GM18526 (cell line): ENCODE results near the gene AGAP2.

ENCODE experiments used
- POLR2A ChIP-seq: IDR thresholded peaks from 3 replicates; pipeline ENCODE4 v1.6.1; 2011; ENCODE audit not compliant: insufficient read length; ENCODE audit errors: extremely low read depth

AGAP2 gene

DNA sequence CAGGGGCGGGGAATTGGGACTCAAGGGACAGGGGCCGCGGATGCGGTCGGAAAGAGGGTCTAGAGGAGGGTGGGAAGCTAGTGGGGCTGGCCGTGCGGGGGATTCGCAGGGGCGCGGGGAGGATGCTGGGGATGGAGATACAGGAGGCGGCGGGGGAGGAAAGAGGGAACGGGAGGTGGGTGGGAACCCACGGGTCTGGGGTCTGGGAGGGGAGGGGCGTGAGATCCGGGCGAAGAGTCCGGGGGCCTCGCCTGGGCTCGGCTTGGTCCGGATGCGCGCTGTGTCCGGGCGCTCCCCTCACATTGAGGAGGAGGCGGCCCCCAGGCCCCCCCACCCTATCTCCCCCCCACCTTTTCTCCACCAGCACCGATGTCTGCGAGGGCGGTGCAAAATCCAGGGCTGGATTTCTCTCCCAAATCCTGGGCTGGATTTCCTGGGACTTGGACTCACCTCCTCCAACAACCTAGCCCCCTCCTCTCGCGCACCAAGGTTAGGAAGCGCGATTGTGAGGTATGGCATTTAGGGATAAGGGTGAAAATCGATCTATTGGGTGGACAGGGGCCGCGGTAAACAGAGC is at the start of gene AGAP2:
AGAP2 (minus strand) TSS at position 82 of the 577 bp plus-strand sequence. CDS start 496 bp downstream, outside the sequence.
- TF ChIP-seq POLR2A, result no peak

DNA sequence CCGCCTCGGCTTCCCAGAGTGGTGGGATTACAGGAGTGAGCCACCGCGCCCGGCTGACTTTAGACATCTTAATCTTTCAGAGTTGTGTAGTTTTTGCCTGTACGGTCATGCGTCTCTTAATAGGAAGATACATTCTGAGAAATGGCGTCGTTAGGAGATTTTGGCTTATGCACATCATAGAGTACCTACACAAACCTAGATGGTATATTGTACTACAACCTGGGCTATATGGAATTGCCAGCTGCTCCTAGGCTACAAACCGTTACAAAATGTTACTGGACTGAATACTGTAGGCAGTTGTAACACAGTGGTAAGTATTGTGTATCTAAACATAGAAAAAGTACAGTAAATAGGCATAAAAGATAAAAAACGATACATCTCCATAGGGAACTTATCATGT is 45.3 kb upstream of the AGAP2 start:
- no peak for TF ChIP-seq POLR2A

DNA sequence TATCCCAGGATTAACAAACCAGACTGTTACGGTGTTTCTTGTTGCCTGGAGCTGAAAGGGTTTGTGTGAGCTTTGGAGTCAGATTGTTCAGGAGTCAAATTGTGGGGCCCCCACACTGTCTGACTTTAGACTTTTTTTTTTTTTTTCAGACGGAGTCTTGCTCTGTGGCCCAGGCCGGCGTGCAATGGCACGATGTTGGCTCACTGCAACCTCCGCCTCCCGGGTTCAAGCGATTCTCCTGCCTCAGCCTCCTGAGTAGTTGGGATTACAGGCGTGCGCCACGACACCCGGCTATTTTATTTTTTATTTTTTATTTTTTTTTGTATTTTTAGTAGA is 44.9 kb upstream of the AGAP2 start:
- TF ChIP-seq POLR2A, result no peak

GRCh38 chr12:57782608-57783465 is 44.3 kb upstream of the AGAP2 start, which contains the start of gene TSFM:
TSS of gene TSFM (plus strand) at chr12:57782787. CDS start at chr12:57782802, 15 bp downstream.
- TF ChIP-seq POLR2A, result peak; percentile 92

DNA sequence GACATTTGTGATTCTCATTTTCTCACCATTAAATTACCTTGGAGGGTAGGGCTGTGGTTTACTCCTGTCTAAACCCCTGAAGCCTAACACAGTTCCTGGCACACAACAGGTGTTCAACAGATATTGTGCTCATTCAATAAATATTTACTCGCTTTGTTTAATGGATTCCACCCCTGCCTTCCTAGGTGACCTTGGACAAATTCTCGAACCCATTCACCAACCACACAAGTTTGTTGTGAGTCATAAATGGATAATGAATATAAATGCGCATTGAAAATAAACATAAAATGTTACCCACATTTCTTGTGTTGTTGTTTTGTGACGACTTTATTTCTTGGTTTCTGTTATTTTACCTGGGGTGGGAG is 43.7 kb upstream of the AGAP2 start:
- TF ChIP-seq POLR2A, result no peak

DNA sequence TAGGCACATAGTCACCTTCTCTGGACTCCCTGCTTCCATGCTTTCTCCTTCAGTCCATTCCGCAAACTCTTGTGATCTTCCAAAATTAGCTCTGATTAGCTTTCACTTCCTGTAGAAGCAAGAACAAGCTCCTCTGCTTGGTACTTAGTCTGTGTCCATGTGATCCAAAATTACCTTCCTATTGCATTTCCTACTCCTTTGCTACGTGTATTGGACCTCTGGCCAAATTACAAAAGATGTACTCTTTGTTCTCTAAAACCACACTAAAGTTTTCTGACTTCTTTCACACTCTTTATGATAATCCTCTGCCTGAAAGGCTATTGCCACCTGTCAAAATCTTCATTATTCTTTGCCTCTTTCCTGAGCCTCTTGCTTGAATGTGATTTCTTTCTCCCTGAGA is 43.3 kb upstream of the AGAP2 start:
- TF ChIP-seq POLR2A, result no peak

DNA sequence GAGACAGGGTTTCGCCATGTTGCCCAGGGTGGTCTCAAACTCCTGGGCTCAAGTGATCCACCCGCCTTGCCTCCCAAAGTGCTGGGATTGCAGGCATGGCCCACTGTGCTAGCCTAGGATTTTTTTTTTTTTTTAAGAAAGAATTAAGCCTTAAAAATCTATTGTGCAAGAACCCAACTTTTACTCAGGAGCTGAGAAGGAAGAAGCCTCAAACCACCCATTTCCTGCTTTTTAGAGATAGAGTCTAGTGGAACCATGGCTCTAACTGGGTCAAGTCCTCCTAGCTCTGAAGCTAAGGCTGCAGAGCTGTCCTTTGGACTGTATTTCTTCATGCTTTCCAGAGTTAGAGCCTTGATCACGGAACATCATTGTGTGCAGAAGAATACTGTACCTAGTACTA is 42.7 kb upstream of the AGAP2 start:
- no peak for TF ChIP-seq POLR2A

GRCh38 chr12:57780284-57780897 is 41.8 kb upstream of the AGAP2 start:
- TF ChIP-seq POLR2A, result no peak

DNA sequence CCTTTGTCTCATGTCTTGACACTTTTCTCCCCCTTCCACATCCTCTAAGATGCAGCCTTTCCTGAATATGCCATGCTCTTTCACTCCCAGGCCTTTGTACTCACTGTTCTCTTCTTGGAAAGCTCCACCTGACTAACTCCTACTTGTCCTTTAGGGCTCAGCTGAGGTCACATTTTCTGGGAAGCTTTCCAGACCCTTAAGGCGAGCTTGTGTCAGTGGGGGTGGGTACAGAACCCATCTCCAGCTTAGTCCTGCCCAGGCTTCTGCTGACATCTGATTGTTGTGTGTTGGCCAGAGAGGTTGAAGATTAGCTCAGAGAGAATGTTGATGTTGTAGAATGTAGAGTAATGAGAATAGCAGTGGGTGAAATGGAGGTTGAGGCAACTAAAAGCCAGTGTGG is 41.2 kb upstream of the AGAP2 start:
- TF ChIP-seq POLR2A, result no peak

- TF ChIP-seq POLR2A, result no peak
These were observed 39.4 kb upstream of the AGAP2 start for GRCh38 chr12:57777911-57778310.

- TF ChIP-seq POLR2A, result no peak
These were observed 38.8 kb upstream of the AGAP2 start for GRCh38 chr12:57777367-57777766.

GRCh38 chr12:57776247-57776587 is 37.7 kb upstream of the AGAP2 start:
- TF ChIP-seq POLR2A, result no peak

DNA sequence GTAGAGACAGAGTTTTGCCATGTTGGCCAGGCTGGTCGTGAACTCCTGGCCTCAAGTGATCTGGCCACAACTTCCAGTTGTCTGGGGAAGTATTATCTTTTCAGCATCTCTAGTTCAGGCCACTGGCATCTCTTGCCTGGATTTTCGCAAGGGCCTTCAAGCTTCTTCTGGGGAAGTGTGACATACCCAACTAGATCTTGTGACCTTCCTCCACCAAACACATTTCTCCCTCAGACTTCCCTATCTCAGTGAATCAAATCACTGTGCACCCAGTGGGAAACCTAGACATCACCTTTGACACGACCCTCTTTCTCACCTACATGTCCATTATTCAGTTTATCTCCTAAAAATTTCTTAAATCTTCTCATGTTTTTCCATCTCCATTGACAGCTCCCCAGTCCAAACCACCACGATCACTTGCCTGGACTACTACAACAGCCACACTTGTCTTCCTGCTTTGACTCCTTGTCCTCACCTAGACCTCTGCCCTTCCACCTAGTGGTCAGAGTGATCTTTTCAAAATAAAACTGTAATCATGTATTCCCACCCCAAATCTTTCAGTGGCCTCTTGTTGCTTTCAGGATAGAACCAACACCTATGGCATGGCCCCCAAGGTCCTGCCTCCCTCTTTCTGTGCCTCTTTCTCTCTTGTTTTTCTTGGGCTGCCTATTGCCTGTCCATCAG is 37.2 kb upstream of the AGAP2 start:
- no peak for TF ChIP-seq POLR2A

GRCh38 chr12:57775044-57775443 is 36.5 kb upstream of the AGAP2 start:
- TF ChIP-seq POLR2A, result no peak

DNA sequence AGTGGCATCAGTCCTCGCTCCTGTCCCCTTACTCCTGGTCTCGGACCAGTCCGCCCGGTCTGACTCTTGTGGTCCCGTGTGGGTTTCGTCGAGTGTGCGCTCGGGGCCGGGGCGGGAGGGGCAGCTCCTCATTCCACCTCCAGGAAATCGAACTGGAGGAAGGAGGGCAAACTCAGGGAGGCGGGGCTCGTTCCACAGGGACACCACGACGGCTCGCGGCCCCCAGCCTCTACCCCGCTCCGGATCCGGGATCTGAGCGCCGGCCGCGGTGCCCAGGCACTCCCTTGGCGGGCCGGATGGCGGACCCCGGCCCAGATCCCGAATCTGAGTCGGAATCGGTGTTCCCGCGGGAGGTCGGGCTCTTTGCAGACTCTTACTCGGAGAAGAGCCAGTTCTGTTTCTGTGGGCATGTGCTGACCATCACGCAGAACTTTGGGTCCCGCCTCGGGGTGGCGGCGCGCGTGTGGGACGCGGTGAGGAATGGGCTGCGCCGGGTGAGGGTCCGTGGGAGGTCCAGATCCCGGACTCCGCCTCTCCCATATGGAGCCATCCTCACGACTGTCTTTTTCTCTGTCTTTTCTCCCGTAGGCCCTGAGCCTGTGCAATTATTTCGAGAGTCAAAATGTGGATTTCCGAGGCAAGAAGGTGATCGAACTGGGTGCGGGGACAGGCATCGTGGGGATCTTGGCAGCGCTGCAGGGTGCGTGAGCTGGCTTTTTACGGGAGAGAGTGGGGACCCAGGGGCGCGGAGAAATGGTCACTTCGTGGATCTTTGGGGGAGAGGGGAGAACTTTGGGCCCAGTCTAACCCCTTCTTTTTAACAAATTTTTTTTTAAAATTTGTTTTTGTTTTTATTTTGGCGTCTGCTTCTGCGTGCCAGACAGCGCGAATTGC is 34.1 kb upstream of the AGAP2 start, which contains the start of gene EEF1AKMT3:
EEF1AKMT3 (plus strand) TSS at position 186 of the 894 bp plus-strand sequence; CDS start at position 297, 111 bp downstream.
- no peak for TF ChIP-seq POLR2A
